Measurements from ENCODE around the gene PPP6R3. TPM values are rescaled to one million over a fixed set of nuclear protein-coding genes. Genes with fewer than 3 reads are reported as not detected.

Gene PPP6R3
- total and polyA plus RNA-seq, 12 donors = 40.2 to 180 (median 89.0) TPM

DNA sequence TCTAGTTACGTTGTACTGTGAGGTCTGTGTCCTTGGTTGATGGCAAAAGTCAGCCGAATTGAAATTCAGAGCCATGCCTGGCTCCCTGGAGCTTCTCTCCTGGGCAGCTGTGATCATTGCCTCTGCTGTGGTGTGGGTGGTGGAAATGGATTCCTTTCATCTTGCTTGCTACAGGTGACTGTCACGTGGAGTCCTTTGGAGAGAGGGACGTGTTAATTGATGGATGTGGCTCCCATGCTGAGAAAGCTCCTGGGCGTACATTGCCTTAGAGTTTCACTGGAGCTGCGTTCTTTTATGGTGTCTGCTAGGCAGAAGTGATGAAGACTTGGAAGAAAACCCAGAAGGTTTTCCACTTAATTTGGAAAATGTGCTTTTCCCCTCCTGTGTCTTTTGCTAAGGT, 41.9 kb upstream of the PPP6R3 start:
- no peaks in the 10 kb centered on the region for H3K4me1 ChIP-seq (replicated peaks in 1 of 2)
- H3K27me3 ChIP-seq = no peaks in the 10 kb centered on the region
- H3K9me3 ChIP-seq (replicated peaks in 1 of 3) = no peaks in the 10 kb centered on the region
- no peak overlapping the region for H3K27ac ChIP-seq
- peaks cover 0 to 39% of the 10 kb centered on the region in 2 donors for H3K36me3 ChIP-seq (replicated peaks in 1 of 2)
- no peak for TF ChIP-seq POLR2A (IDR thresholded peaks at IDR 0.05)
- TF ChIP-seq, protein P1, sequence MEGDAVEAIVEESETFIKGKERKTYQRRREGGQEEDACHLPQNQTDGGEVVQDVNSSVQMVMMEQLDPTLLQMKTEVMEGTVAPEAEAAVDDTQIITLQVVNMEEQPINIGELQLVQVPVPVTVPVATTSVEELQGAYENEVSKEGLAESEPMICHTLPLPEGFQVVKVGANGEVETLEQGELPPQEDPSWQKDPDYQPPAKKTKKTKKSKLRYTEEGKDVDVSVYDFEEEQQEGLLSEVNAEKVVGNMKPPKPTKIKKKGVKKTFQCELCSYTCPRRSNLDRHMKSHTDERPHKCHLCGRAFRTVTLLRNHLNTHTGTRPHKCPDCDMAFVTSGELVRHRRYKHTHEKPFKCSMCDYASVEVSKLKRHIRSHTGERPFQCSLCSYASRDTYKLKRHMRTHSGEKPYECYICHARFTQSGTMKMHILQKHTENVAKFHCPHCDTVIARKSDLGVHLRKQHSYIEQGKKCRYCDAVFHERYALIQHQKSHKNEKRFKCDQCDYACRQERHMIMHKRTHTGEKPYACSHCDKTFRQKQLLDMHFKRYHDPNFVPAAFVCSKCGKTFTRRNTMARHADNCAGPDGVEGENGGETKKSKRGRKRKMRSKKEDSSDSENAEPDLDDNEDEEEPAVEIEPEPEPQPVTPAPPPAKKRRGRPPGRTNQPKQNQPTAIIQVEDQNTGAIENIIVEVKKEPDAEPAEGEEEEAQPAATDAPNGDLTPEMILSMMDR (IDR thresholded peaks at IDR 0.05) = no peak
- no peak for DNase-seq
- 74 to 89% (median 81%) methylated on average over 6 of the region's 6 CpGs for WGBS, 4 donors
- intact Hi-C loops (cut with DNase I) = no loop called here
- no peak overlapping the region for H3K4me3 ChIP-seq

DNA sequence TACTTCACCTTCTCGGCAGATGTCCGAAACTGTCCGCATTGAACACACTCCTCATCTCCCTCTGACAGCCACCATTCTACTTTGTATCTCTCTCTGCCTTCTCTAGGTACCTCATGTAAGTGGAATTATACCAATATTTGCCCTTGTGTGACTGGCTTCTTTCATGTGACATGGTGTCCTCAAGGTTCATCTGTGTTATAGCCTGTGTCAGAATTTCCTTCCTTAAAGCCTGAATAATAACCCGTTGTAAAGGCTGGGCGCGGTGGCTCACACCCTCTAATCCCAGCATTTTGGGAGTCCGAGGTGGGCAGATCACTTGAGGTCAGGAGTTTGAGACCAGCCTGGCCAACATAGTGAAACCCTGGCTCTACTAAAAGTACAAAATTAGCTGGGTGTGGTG, 40.4 kb upstream of the PPP6R3 start:
- Histone ChIP-seq H3K27ac (no peak overlapping the region), H3K4me3 (no peak overlapping the region), H3K9me3 (replicated peaks in 1 of 3) (no peaks in the 10 kb centered on the region), H3K4me1 (replicated peaks in 1 of 2) (no peaks in the 10 kb centered on the region), H3K27me3 (no peaks in the 10 kb centered on the region), H3K36me3 (replicated peaks in 1 of 2) (peaks cover 0 to 40% of the 10 kb centered on the region in 2 donors)
- no peak for DNase-seq
- no peak for TF ChIP-seq POLR2A (IDR thresholded peaks at IDR 0.05)
- TF ChIP-seq, protein P1 (IDR thresholded peaks at IDR 0.05) = no peak
- WGBS, 4 donors = 96 to 99% (median 97%) methylated on average over 7 of the region's 7 CpGs
- intact Hi-C loops (cut with DNase I) = no loop called here

DNA sequence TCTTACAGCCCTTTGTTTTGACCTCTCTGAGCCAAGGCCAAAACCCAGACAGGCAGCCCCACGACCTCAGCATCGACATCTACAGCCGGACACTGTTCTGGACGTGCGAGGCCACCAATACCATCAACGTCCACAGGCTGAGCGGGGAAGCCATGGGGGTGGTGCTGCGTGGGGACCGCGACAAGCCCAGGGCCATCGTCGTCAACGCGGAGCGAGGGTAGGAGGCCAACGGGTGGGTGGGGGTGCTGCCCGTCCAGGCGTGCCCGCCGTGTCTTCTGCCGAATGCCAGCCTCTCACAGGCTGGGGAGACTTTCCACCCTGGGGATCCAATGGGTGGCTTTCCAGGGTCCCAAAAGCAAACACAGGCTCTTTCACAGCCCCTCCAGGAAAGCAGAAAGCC, 37.1 kb upstream of the PPP6R3 start:
- intact Hi-C loops (cut with DNase I) = no loop called here
- Histone ChIP-seq H3K9me3 (replicated peaks in 1 of 3) (no peaks in the 10 kb centered on the region), H3K4me1 (replicated peaks in 1 of 2) (no peaks in the 10 kb centered on the region), H3K36me3 (replicated peaks in 1 of 2) (peaks cover 0 to 47% of the 10 kb centered on the region in 2 donors), H3K27me3 (no peaks in the 10 kb centered on the region), H3K27ac (no peak overlapping the region), H3K4me3 (no peak overlapping the region)
- no peak for TF ChIP-seq POLR2A (IDR thresholded peaks at IDR 0.05)
- TF ChIP-seq, protein P1 (IDR thresholded peaks at IDR 0.05) = no peak
- 92 to 95% (median 93%) methylated on average over 7 to 21 of the region's 21 CpGs for WGBS, 4 donors
- no peak for DNase-seq

DNA sequence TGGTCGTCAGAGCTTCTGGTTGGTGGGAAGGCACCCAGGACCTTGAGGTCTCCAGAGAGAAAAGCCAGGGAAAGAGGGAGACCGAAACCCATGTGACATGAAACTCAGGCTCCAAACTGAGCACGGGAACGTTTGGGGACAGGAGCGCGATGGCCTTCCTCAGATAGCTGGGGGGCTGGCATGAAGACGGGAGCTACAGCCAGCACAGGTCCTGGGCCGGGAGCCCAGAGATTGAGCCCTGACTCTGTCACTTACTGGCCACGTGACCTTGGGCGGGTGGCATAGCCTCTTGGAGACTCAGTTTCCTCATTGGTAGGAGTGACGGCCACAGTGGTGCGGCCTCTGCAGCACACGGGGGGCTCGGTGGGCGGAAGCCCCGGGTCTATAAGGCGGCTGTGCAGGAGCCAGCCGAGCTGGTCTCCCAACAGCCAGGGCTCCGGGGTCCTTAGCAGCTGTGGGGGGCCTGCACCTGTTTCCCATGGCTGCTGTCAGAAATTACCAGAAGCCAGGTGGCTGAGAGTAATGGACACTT, 36.4 kb upstream of the PPP6R3 start:
- H3K27me3 ChIP-seq = no peaks in the 10 kb centered on the region
- no peaks in the 10 kb centered on the region for H3K4me1 ChIP-seq (replicated peaks in 1 of 2)
- WGBS, 4 donors = 86 to 96% (median 91%) methylated on average over 12 to 19 of the region's 19 CpGs
- no peaks in the 10 kb centered on the region for H3K9me3 ChIP-seq (replicated peaks in 1 of 3)
- H3K27ac ChIP-seq = no peak overlapping the region
- peaks cover 0 to 48% of the 10 kb centered on the region in 2 donors for H3K36me3 ChIP-seq (replicated peaks in 1 of 2)
- DNase-seq = no peak
- TF ChIP-seq, protein P1 (IDR thresholded peaks at IDR 0.05) = no peak
- no peak for TF ChIP-seq POLR2A (IDR thresholded peaks at IDR 0.05)
- H3K4me3 ChIP-seq = no peak overlapping the region
- intact Hi-C loops (cut with DNase I) = no loop called here
